HepG2 (cell line): ENCODE results near the gene ABCC3. TPM values are rescaled to one million over a fixed set of nuclear protein-coding genes. Genes with fewer than 3 reads are reported as not detected.

Source experiments
- CENPX ChIP-seq: sonication (generic); formaldehyde crosslinking; IDR thresholded peaks from 2 replicates; pipeline ENCODE4 v1.9.0; 2021; ENCODE audit warnings: mild to moderate bottlenecking, missing genetic modification reagents, moderate library complexity
- CHD2 ChIP-seq: IDR thresholded peaks from 2 replicates; pipeline ENCODE4 v1.6.1; 2011; ENCODE audit warnings: low read depth, low read length, improper control_type of control experiment
- CREM ChIP-seq, 2 experiments: sonication (generic) in 1 of 2; formaldehyde crosslinking in 1 of 2; IDR thresholded peaks; 2 replicates each; pipeline versions ENCODE4 v1.4.0 to v1.6.1; 2016 to 2020; ENCODE audit warnings: antibody characterized with exemption in 1 of 2, mild to moderate bottlenecking in 1 of 2, missing genetic modification reagents in 1 of 2
- FOXP4 ChIP-seq: sonication (generic); formaldehyde crosslinking; IDR thresholded peaks from 2 replicates; pipeline ENCODE4 v1.4.0; 2020; ENCODE audit warnings: missing genetic modification reagents
- KDM4B ChIP-seq: sonication (generic); formaldehyde crosslinking; IDR thresholded peaks from 2 replicates; pipeline ENCODE4 v1.4.0; 2020; ENCODE audit warnings: missing genetic modification reagents
- MYPOP ChIP-seq: sonication (generic); formaldehyde crosslinking; IDR thresholded peaks from 2 replicates; pipeline ENCODE4 v1.8.1; 2023; ENCODE audit warnings: mild to moderate bottlenecking, moderate library complexity, missing genetic modification reagents
- NFAT5 ChIP-seq: sonication (generic); formaldehyde crosslinking; IDR thresholded peaks from 2 replicates; pipeline ENCODE4 v1.4.0; 2020; ENCODE audit warnings: missing genetic modification reagents
- REL ChIP-seq: sonication (generic); formaldehyde crosslinking; conservative IDR thresholded peaks from 2 replicates; pipeline ENCODE4 v1.8.0; 2022; ENCODE audit warnings: mild to moderate bottlenecking, missing genetic modification reagents, moderate library complexity
- TMF1 ChIP-seq: sonication (generic); formaldehyde crosslinking; IDR thresholded peaks from 2 replicates; pipeline ENCODE4 v1.8.1; 2022; ENCODE audit warnings: low read depth, missing genetic modification reagents
- ZBTB8A ChIP-seq: sonication (generic); formaldehyde crosslinking; IDR thresholded peaks from 2 replicates; pipeline ENCODE4 v1.4.0; 2020; ENCODE audit warnings: mild to moderate bottlenecking, low read depth, missing genetic modification reagents, borderline replicate concordance
- ZEB1 ChIP-seq: IDR thresholded peaks from 2 replicates; pipeline ENCODE4 v1.6.1; 2012; ENCODE audit warnings: mild to moderate bottlenecking, low read depth, inconsistent platforms; ENCODE audit not compliant: insufficient replicate concordance
- ZFAT ChIP-seq: sonication (generic); formaldehyde crosslinking; conservative IDR thresholded peaks from 2 replicates; pipeline ENCODE4 v1.8.1; 2023; ENCODE audit warnings: missing genetic modification reagents, inconsistent platforms
- ZFP1 ChIP-seq: IDR thresholded peaks from 2 replicates; pipeline ENCODE4 v1.6.1; 2016
- ZFY ChIP-seq: sonication (generic); formaldehyde crosslinking; IDR thresholded peaks from 2 replicates; pipeline ENCODE4 v1.4.0; 2020; ENCODE audit warnings: missing genetic modification reagents
- ZIK1 ChIP-seq: sonication (generic); formaldehyde crosslinking; IDR thresholded peaks from 2 replicates; pipeline ENCODE4 v1.5.0; 2020; ENCODE audit warnings: mild to moderate bottlenecking, low read depth, missing genetic modification reagents, borderline replicate concordance
- ZNF256 ChIP-seq: sonication (generic); formaldehyde crosslinking; conservative IDR thresholded peaks from 2 replicates; pipeline ENCODE4 v1.4.0; 2020; ENCODE audit warnings: missing genetic modification reagents
- ZNF605 ChIP-seq: sonication (generic); formaldehyde crosslinking; IDR thresholded peaks from 2 replicates; pipeline ENCODE4 v1.8.0; 2022; ENCODE audit warnings: mild to moderate bottlenecking, missing genetic modification reagents
- ZNF691 ChIP-seq: sonication (generic); formaldehyde crosslinking; IDR thresholded peaks from 2 replicates; pipeline ENCODE4 v1.4.0; 2020; ENCODE audit warnings: missing genetic modification reagents, low read depth, mild to moderate bottlenecking, borderline replicate concordance
- ZNF713 ChIP-seq: sonication (generic); formaldehyde crosslinking; IDR thresholded peaks from 2 replicates; pipeline ENCODE4 v1.4.0; 2020; ENCODE audit warnings: mild to moderate bottlenecking, missing genetic modification reagents
- ZNF737 ChIP-seq: sonication (generic); formaldehyde crosslinking; IDR thresholded peaks from 2 replicates; pipeline ENCODE4 v1.5.0; 2020; ENCODE audit warnings: missing genetic modification reagents, mild to moderate bottlenecking, borderline replicate concordance
- polyA plus RNA-seq, 8 experiments: library from polyadenylated mRNA; depleted of rRNA in 3 of 8; stranded (reverse) in 7 of 8; unstranded in 1 of 8; fragments of >200 nt; fragmentation: Illumina TruSeq in 4 of 8; extraction: Trizol in 4 of 8; gene quantifications; 2 replicates each; pipeline versions ENCODE4 v1.2.1 to v1.2.3, GENCODE V29; 2011 to 2016; ENCODE audit warnings: low read depth in 4 of 8, missing spikeins in 1 of 8, mixed read lengths in 1 of 8; ENCODE audit not compliant: insufficient read depth in 1 of 8
- total RNA-seq, 5 experiments: library from RNA; depleted of rRNA; stranded (reverse); fragments of >200 nt; fragmentation: Illumina TruSeq; extraction: Trizol; gene quantifications; 2 replicates each; pipeline ENCODE4 v1.2.3, GENCODE V29; 2016; ENCODE audit warnings: low read depth in 1 of 5

Gene ABCC3
- total and polyA plus RNA-seq, 2 of the 13 experiments (the other 11 are each of a cell fraction or from before 2014, with no cell fraction given), result 25.2 to 50.7 TPM

- TF ChIP-seq ZIK1 (no peak), CREM (IDR thresholded peaks at IDR 0.05) (no peak), CREM (CRISPR knock-in tag; IDR thresholded peaks at IDR 0.05) (no peak), FOXP4 (no peak; the same call in 1 of the 2 replicates), ZFP1 (0 out of 2 replicates have a peak, but pooled peaks have one; percentile 71), REL (CRISPR knock-in tag) (no peak), TMF1 (CRISPR knock-in tag) (no peak), KDM4B (peak; percentile 90), ZFY (peak; percentile 82), ZBTB8A (CRISPR knock-in tag) (no peak), CENPX (no peak), ZNF605 (CRISPR knock-in tag) (peak; percentile 91), ZNF737 (CRISPR knock-in tag) (no peak), MYPOP (no peak; the same call in 1 of the 2 replicates), ZNF713 (CRISPR knock-in tag) (no peak), CHD2 (no peak), NFAT5 (peak; percentile 66; the same call in 1 of the 2 replicates), ZFAT (CRISPR knock-in tag) (no peak), ZNF256 (CRISPR knock-in tag) (peak; percentile 29), ZNF691 (CRISPR knock-in tag) (peak; percentile 76; the same call in 1 of the 2 replicates), ZEB1 (peak; percentile 17)
These were observed 52.8 kb downstream of the ABCC3 start (continued) for GRCh38 chr17:50687200-50688066.
